T-helper 1 cell (primary cell): ENCODE results near the gene PIEZO1.
"Not testable (repeated sequence)": the region's sequence is repeated elsewhere in the genome, so short reads cannot be mapped to it uniquely, and the experiment has no call there.

Experiments
- DNase-seq, 5 donors: peaks; one replicate each; pipeline ENCODE4 v3.0.0-alpha.2; 2012 to 2020

The PIEZO1 gene

GRCh38 chr16:88803264-88803987, 18.4 kb upstream of the PIEZO1 start, which contains the start of gene CDT1:
Gene CDT1, plus strand, starts transcription at chr16:88803789. Its CDS starts 43 bp downstream, at chr16:88803832.
- peak; percentile 72 to 85 (median 78) for DNase-seq

DNA sequence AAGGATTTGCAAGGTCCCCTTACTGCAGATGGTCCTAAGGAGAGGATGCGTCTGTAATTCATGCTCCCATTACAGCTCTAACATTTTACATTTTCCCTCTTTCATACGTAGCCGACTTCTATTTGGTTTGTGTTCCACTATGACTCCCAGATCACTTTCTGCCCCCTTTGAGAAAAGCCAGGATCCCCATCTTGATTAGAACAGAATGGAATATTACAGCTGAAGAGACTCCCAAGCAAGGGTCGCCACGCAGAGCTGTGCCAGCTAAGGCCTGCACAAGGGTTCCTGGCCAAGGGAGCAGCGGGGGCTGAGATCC, 15.2 kb upstream of the PIEZO1 start:
- no peak for DNase-seq

DNA sequence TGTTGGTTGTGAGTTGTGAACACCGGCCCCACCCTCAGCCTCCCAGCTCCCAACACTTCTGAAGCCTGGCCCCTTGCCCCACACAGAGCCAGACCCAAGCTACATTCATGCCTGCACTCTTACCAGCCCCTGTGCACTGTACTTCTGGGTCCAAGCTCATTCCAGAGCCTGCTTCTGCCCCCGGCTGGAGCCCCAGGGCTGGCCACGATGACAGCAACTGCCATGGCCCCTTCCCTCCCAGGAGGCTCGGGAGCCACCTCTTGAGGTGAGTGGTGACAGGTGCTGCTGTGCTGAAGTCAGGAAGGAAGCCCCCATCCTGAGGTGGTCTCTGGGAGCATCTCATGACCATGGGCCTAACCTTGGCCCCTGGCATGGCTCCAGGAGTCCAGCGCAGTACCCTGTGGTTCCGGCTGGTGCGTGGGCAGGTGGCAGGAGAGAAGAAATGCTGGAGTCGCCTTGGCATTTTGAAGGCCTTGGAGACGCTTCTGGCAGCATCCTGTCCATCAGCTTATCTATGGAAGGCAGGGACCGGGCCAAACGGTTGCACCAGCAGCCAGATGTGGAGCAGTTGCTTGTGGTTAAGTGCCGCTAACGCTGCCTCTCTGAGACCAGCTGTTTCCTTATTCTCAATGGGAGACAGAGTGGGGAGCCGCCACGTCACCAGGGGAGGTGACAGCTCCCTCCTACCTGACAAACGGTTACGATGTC, 14.7 kb upstream of the PIEZO1 start:
- DNase-seq, result no peak

DNA sequence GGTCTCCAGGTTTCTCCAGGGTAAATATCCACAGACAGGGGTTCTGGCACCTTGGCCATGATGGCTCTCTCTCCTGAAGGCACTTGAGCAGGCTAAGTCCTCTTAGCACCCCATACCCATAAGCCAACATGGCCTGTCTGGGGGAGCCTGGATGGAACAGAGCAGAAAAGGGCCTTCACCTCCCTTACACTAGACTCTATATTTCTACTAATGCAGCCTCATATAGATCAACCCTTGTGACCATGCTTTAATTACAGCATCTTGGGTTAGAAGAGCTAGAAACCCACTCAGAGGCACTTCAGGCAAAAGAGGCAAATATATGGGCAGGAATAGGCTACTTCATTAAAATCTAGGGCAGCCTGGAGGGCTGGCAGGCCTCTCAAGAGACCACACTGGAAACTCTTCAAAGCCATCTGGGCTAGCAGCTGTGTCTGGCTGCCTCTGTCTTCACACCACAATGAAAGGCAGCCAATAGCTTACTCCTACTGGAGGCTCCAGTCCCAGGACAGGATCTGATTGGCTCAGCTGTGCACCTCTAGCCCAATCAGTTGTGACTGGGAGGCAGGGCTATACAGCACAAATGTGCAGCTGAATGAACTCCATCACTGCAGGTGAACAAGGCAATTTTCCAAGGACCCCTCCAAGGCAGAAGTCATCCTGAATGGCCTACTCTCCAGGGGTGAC, 13.9 kb upstream of the PIEZO1 start:
- DNase-seq, result no peak

GRCh38 chr16:88798073-88798472, 13.1 kb upstream of the PIEZO1 start:
- DNase-seq, result no peak

GRCh38 chr16:88796278-88796677, 11.3 kb upstream of the PIEZO1 start:
- DNase-seq, result no peak

- no peak for DNase-seq
Observed at GRCh38 chr16:88793251-88793954, 8.4 kb upstream of the PIEZO1 start.

GRCh38 chr16:88792668-88793250, 7.7 kb upstream of the PIEZO1 start:
- no peak for DNase-seq

GRCh38 chr16:88792078-88792550, 7.1 kb upstream of the PIEZO1 start:
- DNase-seq, result no peak

GRCh38 chr16:88790312-88791211, 5.5 kb upstream of the PIEZO1 start:
- peak; percentile 41 to 82 (median 53) for DNase-seq

DNA sequence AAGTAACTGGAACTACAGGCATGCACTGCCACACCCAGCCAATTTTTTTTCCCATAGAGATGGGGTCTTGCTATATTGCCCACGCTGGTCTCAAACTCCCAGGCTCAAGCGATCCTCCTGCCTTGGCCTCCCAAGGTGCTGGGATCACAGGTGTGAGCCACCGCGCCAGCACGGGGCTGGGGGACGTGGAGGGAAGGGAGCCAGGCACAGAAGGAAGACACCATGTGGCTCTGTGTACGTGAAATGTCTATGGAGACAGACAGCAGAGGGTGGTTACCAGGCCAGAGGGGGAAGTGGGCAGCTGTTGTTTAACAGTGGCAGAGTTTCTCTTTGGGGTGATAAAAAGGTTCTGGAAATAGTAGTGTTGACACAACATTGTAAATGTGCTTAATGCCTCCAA, 4.6 kb upstream of the PIEZO1 start:
- DNase-seq, result no peak

GRCh38 chr16:88788749-88789148, 3.7 kb upstream of the PIEZO1 start:
- not testable (repeated sequence) for DNase-seq

DNA sequence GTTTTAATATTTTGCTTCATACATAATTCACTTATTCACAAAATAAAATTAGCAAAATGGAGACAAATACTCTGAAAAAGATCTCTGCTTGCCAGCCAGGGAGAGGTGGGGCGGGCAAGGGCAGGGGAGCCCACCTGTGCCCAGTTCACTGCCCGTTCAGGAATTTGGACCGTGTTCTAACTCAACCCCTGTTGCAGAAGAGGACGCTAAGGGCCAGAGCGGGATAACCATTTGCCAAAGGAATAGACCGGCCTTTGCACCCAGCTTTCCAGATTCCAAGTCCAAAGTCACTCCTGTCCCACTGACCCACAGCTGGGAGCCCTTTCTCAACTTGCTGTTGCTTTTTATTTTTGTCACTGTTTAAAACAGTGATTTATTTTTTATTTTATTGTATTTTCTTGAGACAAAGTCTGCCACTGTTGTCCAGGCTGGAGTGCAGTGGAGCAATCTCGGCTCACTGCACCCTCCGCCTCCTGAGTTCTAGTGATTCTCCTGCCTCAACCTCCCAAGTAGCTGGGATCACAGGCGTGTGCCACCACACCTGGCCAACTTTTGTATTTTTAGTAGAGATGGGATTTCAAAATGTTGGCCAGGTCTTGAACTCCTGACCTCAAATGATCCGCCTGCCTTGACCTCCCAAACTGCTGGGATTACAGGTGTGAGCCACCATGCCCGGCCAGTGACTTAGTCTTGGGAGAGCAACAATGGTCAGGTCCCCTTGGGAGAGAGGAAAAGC, 2.7 kb upstream of the PIEZO1 start:
- DNase-seq, result no peak

DNA sequence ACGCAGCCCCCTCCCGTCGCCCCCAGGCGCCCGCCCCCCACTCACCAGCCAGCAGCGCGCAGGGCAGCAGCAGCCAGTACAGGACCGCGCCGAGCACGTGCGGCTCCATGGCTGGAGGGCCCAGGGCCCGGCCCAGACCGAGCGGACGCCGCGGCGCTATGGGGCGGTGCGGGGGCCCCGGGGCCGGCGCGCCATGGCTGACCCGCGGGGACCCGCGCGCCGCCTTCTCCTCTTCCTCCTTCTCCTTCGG, 239 bp downstream of the PIEZO1 start:
- DNase-seq, result no peak

DNA sequence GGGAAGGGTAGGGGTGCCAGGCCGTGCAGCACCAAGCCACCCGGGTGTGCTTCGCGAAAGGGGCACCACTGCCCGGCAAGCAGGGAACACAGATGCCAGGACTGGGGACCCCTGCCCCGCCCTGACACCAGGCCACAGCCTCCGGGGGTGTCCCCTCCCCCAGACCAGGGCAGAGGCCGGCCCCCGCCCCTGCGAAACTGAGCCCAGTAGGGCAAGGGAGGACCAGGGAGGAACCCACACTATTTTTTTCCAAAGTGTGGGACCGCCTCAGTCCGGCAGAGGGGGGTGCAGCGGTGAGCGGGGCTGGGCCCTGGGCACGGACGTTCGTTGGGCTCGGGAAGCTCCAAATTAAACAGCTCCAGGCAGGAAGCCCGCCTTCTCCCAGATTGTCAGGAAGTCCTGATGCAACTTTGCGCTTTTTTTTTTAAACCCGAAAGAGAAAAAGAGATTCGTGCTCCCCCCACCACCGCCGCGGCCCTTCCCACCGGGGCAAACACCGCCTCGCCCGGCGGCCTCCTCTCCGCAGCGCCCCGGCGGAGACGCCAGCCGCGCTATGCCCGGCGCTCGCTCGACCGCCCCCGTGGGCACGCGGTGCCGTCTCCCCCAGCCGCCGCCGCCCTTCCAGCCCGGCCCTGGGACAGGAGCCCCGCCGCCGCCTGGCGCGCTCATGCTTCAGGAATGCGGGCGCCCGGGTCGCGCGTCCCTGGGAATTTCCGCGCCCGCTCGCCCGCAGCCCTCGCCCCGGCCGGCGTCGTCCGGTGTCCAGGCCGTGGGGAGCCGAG, 755 bp downstream of the PIEZO1 start:
- peak in 2 of 5 donors; percentile 22 to 49 for DNase-seq

DNA sequence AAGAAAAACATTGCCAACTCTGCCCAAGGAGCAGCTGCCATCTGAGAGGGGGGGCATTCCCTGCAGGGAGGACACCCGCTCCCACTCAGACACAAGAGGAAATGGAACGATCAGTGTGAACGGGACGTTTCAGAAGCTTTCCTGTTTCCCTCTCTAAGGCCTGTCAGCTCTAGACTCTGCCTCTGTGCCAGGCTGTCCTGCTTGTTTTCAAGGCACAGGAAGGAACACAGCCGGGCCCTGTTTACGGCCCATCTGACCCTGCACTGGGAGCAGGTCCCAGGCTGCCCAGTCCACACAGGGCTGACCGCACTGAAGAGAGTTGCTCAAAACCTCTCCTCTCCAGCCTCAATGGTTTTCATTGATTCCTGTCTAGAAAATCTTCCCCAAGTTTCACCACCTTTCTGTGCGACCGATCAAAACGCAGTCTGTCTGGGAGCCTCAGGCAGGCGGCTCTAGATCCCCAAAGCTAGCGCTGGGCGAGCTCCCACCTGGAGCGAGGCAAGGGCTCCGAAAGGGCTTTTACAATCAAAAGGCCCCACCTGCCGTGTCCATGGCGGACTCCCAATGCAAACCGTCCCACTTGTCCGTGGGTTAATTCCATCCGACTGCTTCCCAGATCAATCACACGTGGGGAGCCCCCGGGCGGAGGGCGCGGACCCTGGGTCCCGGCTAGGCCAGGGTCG, 1.5 kb downstream of the PIEZO1 start:
- DNase-seq, result no peak

- DNase-seq, result peak in 3 of 5 donors; percentile 21 to 70 (median 41)
Observed at GRCh38 chr16:88782454-88783390, 2.3 kb downstream of the PIEZO1 start.
